Right lobe of liver (tissue), 4 donors: ENCODE data around the gene ZNF652.

Source experiments
- POLR2A ChIP-seq: fragments of 450-650 bp; IDR thresholded peaks from one replicate; pipeline ENCODE4 v1.6.1; 2017; ENCODE audit warnings: antibody characterized with exemption, mild to moderate bottlenecking
- TF ChIP-seq, protein P1 (sequence below), 4 donors: fragments of 200-600 bp in 3 of 4; fragments of 450-650 bp in 1 of 4; IDR thresholded peaks; one replicate each; pipeline versions ENCODE4 v1.5.1 to v1.8.0; 2016 to 2022; ENCODE audit warnings: antibody characterized with exemption in 4 of 4, mild to moderate bottlenecking in 2 of 4
- donor health status: DM: no; HTN: no; CAD: no.
- donor health status: DM: no; HTN: no; CAD: no.
- donor health status: DM: no; HTN: yes; CAD: no.

DNA sequence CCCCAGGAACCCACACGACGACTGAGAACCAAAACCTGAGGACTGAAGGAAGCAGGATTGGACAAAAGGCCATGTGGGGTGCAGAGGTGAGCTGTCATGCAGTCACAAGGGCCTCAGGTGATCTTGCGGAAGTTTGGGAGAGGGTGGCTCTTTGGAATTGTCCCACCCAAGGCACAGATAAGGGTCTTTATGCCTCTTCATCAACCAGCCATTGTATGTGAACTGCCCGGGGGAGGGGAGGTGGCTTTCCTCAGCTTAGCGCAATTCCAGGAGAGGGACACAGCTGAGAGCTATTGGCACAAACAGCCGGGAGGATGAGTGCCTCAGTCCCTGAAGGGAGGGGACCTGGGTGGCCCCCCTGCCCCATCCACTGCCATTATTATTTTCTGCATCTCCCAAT, 76.3 kb downstream of the ZNF652 start:
- TF ChIP-seq, protein P1, sequence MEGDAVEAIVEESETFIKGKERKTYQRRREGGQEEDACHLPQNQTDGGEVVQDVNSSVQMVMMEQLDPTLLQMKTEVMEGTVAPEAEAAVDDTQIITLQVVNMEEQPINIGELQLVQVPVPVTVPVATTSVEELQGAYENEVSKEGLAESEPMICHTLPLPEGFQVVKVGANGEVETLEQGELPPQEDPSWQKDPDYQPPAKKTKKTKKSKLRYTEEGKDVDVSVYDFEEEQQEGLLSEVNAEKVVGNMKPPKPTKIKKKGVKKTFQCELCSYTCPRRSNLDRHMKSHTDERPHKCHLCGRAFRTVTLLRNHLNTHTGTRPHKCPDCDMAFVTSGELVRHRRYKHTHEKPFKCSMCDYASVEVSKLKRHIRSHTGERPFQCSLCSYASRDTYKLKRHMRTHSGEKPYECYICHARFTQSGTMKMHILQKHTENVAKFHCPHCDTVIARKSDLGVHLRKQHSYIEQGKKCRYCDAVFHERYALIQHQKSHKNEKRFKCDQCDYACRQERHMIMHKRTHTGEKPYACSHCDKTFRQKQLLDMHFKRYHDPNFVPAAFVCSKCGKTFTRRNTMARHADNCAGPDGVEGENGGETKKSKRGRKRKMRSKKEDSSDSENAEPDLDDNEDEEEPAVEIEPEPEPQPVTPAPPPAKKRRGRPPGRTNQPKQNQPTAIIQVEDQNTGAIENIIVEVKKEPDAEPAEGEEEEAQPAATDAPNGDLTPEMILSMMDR (IDR thresholded peaks at IDR 0.05): no peak
- TF ChIP-seq POLR2A: no peak
